Stimulated activated CD8-positive, alpha-beta memory T cell treated with anti-CD3 and anti-CD28 coated beads, Interleukin-2, amount 100 ng/mL, for 1 hour (primary cell): Measurements from ENCODE around the gene WRAP53.

Experiments
- DNase-seq, 2 donors: peaks; one replicate each; pipeline ENCODE4 v3.0.0-alpha.2; 2020; ENCODE audit warnings: low read depth in 2 of 2

The WRAP53 gene

GRCh38 chr17:7709031-7709430 is 20.8 kb downstream of the WRAP53 start:
- no peak for DNase-seq

- DNase-seq, result no peak
Observed at GRCh38 chr17:7710301-7710700, 22.0 kb downstream of the WRAP53 start.

DNA sequence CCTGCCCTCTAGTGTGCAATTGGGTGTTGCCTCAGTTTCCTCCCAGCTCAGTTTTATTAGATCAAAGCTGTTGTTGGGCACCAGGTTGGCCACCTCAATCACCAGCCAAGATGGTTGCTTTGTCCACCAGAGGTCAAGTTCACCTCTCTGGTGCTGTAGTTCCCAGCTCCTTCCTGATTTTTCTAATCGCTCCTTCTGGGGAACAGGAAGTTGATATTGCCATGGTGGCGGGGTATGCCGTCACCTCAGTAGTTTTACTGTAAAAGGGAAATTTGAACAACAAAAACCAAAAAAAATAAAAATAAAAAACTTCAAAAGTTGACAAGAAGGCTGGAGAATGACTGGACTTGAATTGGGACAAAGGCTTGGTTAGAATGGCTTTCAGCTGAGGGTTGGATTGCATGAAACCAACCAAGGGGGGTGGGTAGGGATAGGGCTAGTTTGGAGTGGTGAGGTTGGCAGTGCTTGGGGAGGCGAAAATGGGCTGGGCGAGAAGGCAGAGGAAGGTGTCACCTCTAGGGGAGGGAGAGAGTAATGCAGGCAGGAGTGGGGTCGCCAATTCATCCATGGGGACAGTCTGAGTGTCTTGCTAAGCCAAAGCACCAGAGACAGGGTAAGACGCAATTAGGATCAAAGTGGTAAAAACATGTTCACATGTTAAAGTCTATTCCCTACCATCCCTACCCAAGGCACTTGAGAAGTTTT is 22.9 kb downstream of the WRAP53 start:
- no peak for DNase-seq

- DNase-seq, result no peak
Observed at GRCh38 chr17:7712111-7712771, 24.0 kb downstream of the WRAP53 start.

- DNase-seq, result no peak
Observed at GRCh38 chr17:7713782-7714181, 25.5 kb downstream of the WRAP53 start.

- DNase-seq, result no peak
Observed at GRCh38 chr17:7714721-7715594, 26.7 kb downstream of the WRAP53 start.

GRCh38 chr17:7715936-7716886 is 27.9 kb downstream of the WRAP53 start:
- DNase-seq, result no peak

DNA sequence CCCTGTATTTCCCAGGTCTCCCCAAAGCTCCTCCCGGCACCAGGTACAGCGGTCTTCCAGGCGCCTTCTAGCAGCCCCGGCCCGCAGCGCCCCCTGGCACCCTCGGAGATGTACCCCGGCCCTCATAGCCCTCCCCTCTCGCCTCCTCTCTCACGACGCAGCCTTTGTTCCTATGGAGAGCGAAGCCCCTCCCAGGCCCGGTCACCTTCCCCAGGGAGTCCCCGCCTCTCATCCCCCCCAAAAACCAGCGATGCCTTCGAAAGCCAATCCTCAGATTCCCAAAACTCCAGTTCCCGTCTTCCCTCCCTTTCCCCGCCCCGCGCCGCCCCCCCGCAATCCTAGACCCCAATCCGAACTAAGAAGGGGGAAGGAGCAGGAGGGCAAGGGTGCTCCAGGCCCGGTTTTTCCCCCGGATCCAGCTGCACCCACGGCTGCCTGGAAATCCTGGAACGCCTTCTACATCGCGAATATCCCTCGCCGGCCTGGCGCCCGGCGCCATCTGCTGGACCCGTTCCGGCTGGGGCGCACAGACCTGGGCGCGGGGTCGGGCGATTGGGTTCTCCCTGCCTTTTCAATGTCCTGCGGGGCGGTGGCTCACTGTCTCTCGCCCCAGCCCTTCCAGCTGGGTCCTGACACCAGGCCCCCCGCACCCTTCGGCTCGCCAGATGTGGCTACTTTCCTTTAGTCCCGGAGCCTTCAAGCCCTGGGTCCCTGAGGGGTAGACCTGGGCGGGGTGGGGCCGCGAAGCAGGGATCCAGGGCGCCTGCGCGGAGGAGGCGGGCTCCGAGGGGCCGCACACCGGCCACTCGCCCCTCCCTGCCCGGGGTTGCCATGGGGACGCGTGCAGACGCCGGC is 28.9 kb downstream of the WRAP53 start, which contains the start of gene DNAH2:
TSS of gene DNAH2 (plus strand) at position 844 of the 855 bp plus-strand sequence. CDS start 1,991 bp downstream, outside the sequence.
- no peak for DNase-seq

- DNase-seq, result no peak
Observed at GRCh38 chr17:7717756-7718350, 29.6 kb downstream of the WRAP53 start.

- DNase-seq, result no peak
Observed at GRCh38 chr17:7719661-7720060, 31.4 kb downstream of the WRAP53 start.

DNA sequence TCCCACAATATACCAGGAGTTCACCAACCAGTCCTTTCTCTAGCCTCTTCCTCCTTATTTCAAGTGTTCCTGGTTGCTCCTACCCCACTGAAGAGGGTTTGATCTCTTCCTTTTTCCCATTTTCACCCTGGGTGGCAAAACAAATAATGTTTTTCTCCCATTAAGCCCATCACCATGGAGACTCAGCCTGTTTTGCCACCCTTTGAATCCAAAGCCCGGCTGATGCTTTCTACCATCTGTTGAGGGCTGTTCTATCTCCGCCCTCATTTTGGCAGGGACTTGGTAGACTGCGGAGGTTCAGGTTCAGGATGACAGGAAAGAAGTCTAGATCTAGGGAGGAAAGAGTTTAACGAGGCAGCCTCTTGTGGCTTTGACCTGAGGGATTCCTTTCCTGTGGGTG is 31.8 kb downstream of the WRAP53 start:
- DNase-seq, result no peak

GRCh38 chr17:7721612-7722011 is 33.3 kb downstream of the WRAP53 start:
- DNase-seq, result no peak

DNA sequence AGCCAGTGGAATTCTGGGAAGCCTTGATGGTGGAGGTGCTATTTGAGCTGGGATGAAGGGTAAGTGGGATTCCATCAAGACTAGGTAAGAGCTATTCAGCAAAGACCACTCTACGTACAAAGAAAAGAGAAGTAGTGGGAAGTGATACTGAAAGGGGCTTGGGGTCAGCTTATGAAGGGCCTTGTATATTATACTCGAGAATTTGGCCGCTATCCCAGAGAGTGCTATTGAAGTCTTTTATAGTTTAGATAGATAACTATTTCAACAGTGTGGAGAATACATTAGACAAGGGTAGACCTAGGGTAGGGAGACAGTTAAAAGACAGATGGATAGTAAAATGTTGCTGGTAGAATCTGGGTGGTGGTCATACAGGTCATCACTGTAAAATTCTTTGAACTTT is 39.6 kb downstream of the WRAP53 start:
- DNase-seq, result no peak

GRCh38 chr17:7729816-7730215 is 41.5 kb downstream of the WRAP53 start:
- no peak for DNase-seq

GRCh38 chr17:7732981-7733539 is 44.8 kb downstream of the WRAP53 start:
- no peak for DNase-seq

DNA sequence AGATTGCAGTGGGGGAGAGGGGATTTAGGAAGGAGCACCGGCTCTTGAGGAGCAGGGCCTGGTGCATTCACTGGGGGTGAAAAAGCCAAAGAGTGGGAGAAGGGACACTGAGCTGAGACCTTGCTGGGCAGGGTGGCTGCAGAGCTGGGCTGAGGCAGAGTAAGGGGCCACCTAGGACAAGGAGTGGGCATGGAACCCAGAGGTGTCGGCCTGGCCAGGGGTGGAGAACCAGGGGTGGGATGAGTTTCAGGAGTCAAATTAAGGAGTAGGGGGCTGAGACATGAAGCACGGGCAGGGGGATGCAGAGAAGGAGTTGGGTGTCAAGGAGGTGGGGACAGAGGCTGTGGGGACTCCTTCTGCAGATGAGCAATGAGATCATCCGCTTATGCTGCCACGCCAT is 49.3 kb downstream of the WRAP53 start:
- DNase-seq, result no peak

- no peak for DNase-seq
Observed at GRCh38 chr17:7739746-7740145, 51.5 kb downstream of the WRAP53 start.

GRCh38 chr17:7740481-7741001 is 52.3 kb downstream of the WRAP53 start:
- DNase-seq, result no peak

DNA sequence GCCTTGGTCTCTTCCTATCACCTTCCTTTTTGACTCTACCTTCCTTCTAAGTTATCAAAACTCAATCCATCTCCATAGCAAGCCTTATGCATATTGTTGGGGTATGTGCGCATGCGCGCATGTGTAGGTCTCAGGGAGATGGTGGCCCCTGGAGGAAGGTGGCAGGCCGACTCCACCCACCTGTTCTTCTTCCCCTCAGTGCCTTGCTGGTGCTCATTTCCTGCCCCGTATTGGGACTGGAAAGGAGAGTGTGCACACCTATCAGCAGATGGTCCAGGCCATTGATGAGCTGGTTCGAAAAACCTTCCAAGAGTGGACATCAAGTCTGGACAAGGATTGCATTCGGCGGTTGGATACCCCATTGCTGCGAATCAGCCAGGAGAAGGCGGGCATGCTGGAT is 54.5 kb downstream of the WRAP53 start:
- no peak for DNase-seq
